ENCODE results near the gene LRG1.

Gene LRG1

GRCh38 chr19:4506449-4507149 is 33.2 kb downstream of the LRG1 start:
- DNase-seq = no peak

- no peak for DNase-seq
Measured at GRCh38 chr19:4505570-4506448, 34.0 kb downstream of the LRG1 start.

- no peak for DNase-seq
Measured at GRCh38 chr19:4504891-4505569, 34.8 kb downstream of the LRG1 start.

- no peak for DNase-seq
Measured at GRCh38 chr19:4504297-4504701, 35.5 kb downstream of the LRG1 start.

GRCh38 chr19:4503825-4504170 is 36.0 kb downstream of the LRG1 start:
- DNase-seq = no peak

DNA sequence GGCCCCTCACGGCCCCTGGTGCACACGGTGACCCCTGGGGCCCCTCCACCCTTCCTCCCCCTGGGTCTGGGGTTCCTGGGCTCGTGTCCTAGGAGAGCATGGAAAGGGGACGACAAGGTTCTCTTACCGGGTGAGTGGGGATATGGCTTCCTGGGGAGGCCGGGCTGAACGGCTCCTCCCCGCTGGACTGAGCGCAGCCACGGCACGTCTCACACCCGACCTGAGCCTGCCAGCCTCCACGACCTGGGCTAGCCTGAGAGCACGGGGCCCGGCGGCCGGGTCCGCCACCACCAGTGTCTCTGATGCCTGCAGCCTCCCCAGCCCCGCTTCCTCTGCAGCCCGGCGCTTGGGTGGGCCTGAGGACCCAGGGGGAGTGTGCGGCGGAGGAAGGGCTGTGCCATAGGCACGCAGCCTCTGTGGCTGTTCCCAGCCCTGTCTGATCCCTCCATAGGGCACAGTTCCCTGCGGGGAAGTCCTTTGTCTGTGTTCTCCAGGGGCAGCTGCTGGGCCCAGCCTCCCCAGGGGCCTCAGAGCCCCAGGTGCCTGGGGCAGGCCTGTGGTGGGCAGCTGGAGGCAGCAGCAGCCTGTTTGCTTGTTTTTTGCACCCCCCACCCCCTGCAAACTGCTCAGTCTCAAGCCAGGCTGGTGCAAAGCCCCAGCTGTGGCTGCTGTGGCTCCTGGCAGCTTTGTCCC is 36.6 kb downstream of the LRG1 start:
- DNase-seq = peak; percentile 69

- no peak for DNase-seq
Measured at GRCh38 chr19:4502282-4503131, 37.3 kb downstream of the LRG1 start.

GRCh38 chr19:4501691-4502090 is 38.1 kb downstream of the LRG1 start:
- no peak for DNase-seq

GRCh38 chr19:4500841-4501591 is 38.8 kb downstream of the LRG1 start:
- DNase-seq = no peak

DNA sequence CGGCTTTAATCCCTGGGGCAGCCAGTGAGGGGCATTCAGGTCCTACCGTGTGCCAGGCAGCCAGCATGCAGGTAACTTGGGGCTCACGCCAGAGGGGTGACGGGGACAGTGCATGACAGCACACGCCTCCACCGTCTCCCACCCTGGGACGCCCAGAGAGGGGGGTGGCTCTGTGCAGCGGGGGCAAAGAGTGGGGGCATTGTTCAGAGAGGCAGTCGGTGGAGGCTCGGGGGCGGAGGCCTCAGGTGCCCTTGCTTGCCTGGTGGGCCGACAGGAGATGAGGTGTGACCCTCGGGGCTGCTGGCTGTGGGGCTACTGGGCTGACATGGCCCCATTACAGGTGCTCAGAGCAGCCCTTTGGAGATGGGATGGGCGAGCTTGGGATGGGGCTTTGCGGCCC is 40.0 kb downstream of the LRG1 start:
- DNase-seq = no peak

GRCh38 chr19:4499318-4499717 is 40.5 kb downstream of the LRG1 start:
- no peak for DNase-seq

- no peak for DNase-seq
Measured at GRCh38 chr19:4498694-4499093, 41.1 kb downstream of the LRG1 start.

- DNase-seq = no peak
Measured at GRCh38 chr19:4497770-4498389, 42.0 kb downstream of the LRG1 start.

- DNase-seq = no peak
Measured at GRCh38 chr19:4496304-4496703, 43.5 kb downstream of the LRG1 start.

DNA sequence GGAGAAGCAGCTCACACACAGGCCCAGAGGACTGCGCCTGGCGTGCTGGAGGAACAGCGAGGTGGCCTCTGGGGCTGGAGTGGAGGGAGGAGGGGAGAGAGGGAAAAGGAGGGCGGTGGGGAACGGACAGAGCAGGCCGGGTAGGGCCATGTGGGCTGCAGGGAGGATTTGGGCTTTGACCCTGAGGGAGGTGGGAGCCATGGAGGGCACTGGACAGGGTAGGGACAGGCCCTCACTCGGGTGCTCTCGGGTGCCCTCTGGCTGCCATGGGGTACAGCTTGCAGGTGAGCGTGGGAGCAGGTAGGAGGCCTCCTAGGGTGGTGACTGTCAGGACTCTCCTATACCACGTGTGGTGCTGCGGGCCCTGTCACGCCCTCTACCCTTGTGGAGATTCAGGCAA is 44.4 kb downstream of the LRG1 start:
- peak; percentile 17 for DNase-seq

DNA sequence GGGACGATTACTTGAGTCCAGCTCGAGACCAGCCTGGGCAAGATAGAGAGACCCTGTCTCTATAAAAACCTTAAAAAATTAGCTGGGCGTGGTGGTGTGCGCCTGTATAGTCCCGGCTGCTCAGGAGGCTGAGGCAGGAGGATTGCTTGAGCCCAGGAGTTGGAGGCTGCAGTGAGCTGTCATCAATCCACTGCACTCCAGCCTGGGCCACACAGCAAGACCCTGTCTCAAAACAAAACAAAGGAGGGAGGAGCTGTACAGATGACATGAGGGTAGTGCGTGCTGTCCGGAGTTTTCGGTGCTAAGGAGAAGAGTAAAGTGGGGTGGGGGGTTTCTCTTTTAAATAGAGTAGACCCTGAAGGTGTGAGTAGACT is 45.2 kb downstream of the LRG1 start:
- DNase-seq = no peak

DNA sequence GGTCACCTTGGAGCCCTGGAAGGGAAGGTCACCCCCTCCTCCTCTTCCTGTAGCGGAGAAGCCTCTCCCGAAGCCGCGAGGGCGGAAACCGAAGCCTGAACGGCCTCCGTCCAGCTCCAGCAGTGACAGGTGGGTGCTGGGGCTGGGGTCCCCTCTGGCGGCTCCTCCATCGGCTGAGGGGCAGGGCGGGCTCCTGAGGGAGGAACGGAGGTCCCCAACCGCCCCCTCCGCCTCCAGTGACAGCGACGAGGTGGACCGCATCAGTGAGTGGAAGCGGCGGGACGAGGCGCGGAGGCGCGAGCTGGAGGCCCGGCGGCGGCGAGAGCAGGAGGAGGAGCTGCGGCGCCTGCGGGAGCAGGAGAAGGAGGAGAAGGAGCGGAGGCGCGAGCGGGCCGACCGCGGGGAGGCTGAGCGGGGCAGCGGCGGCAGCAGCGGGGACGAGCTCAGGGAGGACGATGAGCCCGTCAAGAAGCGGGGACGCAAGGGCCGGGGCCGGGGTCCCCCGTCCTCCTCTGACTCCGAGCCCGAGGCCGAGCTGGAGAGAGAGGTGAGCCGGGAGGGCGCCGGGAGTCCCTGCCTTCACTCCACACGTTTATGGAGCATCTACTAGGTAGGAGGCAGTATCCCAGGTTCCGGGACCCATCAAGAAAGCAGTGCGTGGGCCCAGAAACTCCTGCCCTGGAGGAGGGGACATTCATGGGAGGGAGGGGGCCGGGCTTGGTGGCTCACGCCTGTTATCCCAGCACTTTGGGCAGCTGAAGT is 45.7 kb downstream of the LRG1 start:
- DNase-seq = no peak

DNA sequence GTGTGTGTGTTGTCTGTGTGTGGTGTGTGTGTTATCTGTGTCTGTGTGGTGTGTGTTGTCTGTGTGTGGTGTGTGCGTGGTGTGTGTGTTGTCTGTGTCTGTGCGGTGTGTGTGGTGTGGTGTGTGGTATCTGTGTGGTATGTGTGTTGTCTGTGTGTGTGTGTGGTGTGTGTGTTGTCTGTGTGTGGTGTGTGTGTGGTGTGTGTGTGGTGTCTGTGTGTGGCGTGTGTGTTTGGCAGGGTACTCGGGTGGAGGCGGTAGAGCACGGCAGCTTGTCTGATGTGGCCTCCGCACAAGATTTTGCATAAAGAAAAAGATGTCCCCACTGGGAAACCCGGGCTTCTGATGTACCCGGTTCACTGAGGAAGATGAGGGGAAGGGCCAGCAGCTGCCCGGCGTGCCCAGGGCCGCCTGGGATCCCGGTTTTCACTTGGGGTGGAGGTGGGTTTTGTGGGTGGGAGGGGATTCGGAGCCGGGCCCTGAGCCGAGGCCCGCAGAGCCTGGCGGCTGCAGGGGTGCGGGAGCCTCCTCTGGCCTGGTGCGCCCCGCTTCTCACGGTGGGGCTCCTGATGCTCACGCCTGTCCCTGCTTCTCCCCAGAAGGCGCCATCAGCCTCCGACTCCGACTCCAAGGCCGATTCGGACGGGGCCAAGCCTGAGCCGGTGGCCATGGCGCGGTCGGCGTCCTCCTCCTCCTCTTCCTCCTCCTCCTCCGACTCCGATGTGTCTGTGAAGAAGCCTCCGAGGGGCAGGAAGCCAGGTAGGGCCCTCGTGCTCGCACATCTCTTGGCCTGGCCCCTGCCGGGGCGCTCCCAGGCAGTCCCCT is 46.5 kb downstream of the LRG1 start:
- no peak for DNase-seq

DNA sequence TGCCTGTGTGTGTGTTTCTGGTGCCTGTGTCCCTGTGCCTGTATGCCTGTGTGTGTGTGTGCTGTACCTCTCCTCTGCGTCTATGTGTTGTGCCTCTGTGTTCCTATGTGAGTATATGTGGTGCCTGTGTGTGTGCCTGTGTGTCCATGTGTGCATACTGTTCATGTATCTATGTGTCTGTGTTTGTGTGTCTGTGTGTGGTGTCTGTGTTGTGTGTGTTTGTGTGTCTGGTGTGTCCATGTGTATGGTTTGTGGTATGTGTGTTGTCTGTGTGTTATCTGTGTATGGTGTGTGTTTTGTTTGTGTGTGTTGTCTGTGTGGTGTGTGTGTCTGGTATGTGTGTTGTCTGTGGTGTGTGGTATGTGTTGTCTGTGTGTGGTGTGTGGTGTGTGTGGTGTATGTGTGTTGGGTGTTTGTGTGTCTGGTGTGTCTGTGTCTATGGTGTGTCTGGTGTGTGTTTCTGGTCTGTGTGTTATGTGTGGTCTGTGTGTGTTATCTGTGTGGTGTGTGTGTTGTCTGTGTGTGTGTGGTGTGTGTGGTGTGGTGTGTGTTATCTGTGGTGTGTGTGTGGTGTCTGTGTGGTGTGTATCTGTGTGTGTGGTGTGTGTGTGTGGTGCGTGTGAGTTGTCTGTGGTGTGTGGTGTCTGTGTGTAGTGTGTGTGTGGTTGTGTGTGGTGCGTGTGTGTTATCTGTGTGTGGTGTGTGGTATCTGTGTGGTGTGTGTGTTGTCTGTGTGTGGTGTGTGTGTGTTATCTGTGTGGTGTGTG is 47.3 kb downstream of the LRG1 start:
- DNase-seq = no peak

All from NCI-H2171 treated with DMSO at 0.1 percent for 48 hours (cell line).